T-helper 9 cell (primary cell): Measurements from ENCODE around the gene C1orf74.

Source experiments
- DNase-seq: peaks from one replicate; pipeline ENCODE4 v3.0.0-alpha.2; 2020
- total RNA-seq, 2 donors: gene quantifications; one replicate each; lab custom pipeline; 2026; lab: John Stamatoyannopoulos, UW

Gene C1orf74
- 0 to 0.14 reads per million in 2 donors for total RNA-seq

- peak; percentile 99 for DNase-seq
These were observed at the start of gene C1orf74 for GRCh38 chr1:209784265-209785169. TSS of gene C1orf74 (minus strand) at chr1:209784559. CDS start at chr1:209783634, 925 bp downstream.

- DNase-seq = no peak
These were observed 47.3 kb upstream of the C1orf74 start for GRCh38 chr1:209831615-209832014.

- no peak for DNase-seq
These were observed 46.4 kb upstream of the C1orf74 start for GRCh38 chr1:209830722-209831121.

GRCh38 chr1:209829716-209830115, 45.4 kb upstream of the C1orf74 start:
- no peak for DNase-seq

GRCh38 chr1:209827384-209828262, 43.3 kb upstream of the C1orf74 start, which contains the start of gene UTP25:
TSS of gene UTP25 (plus strand) at chr1:209827972. CDS start at chr1:209828064, 92 bp downstream.
- peak; percentile 84 for DNase-seq

DNA sequence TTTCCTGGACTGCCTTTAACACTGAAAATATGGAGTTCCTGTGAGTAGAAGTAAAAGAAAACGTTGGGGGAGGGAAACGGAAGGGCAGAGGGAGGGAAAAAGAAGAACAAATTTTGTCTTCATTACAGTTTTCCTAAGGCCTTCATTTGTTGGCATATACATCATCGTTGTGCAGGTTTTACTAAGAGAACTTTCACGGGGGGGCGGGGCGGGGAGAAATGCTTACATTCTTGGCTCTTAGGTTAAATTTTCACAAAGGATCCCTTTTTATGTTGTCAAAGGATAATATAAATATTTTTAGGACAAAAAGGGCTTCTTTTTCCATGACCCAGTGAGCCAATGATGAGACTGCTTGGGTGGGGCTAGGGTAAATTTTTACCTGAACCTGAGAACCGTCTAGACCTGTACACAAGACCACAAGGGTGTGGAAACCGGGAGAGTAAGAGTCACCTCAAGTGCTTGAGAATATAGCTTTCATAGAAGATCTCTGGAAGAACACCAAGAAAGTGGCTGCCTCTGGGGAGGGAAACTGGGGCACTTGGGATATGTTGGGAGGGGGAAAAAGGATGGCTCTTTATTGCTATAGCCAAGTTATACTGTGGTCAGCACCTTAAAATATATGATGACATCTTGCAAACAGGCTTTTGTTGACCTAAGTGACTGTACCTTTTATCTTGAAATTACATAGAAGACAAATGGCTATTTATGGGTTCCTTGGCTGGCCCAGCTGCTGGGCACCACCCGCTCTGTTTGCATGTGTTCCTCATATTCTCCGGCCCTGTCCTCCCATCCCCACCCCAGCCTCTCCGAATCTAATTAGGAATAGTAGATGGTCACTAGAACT, 41.5 kb upstream of the C1orf74 start:
- no peak for DNase-seq

GRCh38 chr1:209823143-209824041, 39.0 kb upstream of the C1orf74 start:
- DNase-seq = no peak

- no peak for DNase-seq
These were observed 38.3 kb upstream of the C1orf74 start for GRCh38 chr1:209822706-209823105.

DNA sequence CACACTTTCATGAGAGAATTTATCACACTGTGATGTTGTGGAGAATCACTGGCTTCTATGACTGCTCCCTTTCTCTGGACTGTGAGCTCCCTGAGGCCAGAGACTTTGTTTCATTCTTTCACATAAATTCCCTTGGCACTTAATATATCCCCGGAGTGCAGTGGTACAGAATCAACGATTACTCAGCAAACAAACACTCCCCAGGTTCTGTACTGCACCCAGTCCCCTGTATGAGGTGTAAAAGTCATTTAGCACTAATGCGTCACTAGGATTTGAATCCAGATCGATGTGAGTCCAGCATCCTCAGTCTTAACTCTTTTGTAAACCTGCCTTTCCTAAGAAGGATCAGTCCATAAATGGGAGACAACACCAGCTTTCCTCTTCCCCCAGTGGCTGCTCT, 36.6 kb upstream of the C1orf74 start:
- DNase-seq = no peak

DNA sequence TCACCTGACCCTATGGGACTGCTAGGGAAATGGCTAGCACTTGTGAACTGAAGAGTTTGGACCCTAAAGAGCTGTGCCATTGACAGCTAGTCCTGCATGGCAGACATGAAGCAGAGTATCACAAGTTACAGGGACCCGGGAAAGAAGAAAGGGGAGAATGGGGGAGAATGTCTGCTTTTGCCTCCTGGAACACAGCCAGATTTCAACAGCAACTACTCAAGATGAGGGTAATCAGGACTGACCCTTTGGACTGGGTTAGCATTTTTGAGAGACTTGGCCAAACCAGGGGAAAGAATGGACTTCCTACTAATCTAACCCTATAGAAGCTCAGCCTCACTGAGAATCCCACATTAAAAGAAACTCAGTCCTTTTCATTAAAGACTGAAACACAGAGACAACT, 34.7 kb upstream of the C1orf74 start:
- DNase-seq = no peak

- DNase-seq = no peak
These were observed 33.3 kb upstream of the C1orf74 start for GRCh38 chr1:209817691-209818090.

GRCh38 chr1:209816923-209817322, 32.6 kb upstream of the C1orf74 start:
- DNase-seq = no peak

- no peak for DNase-seq
These were observed 31.6 kb upstream of the C1orf74 start for GRCh38 chr1:209815931-209816341.

DNA sequence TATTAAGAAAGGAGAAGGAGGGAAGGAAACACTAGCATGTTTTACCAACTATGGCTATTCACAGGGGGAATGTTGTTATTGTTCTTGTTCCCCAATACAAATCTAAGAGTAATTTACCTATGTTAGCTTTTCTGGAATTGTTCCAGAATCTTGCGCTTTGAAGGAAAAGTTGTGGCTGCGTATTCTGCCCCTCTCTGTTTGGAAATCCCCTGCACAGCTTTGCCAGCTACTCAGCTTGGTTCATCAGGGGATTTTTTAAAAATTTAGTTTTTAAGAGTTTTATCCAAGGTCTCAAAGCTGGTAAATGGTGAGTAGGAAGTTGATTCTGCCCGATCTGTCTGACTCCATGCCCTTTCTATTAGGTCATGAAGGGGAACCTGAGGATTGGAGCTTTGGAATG, 31.1 kb upstream of the C1orf74 start:
- DNase-seq = no peak

DNA sequence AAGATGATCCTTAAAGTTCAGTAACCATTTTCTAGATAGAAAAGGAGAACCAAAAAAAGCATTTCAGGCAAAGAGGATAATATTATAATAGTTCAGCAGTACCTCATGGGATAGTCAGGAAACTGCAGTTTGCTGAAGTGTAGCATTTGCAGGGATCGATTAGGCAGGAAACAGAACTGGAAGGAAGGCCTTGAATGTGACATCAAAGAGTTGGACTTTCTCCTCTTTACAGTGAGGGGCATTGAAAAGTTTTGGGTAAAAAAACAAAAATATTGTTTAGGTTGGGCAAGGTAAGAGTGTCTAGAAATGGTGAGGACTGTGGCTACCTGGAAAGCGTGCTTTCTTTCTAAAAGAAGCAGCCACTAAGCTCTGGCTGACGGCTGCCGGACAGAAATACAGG, 29.5 kb upstream of the C1orf74 start:
- no peak for DNase-seq

GRCh38 chr1:209810783-209811182, 26.4 kb upstream of the C1orf74 start:
- DNase-seq = no peak

DNA sequence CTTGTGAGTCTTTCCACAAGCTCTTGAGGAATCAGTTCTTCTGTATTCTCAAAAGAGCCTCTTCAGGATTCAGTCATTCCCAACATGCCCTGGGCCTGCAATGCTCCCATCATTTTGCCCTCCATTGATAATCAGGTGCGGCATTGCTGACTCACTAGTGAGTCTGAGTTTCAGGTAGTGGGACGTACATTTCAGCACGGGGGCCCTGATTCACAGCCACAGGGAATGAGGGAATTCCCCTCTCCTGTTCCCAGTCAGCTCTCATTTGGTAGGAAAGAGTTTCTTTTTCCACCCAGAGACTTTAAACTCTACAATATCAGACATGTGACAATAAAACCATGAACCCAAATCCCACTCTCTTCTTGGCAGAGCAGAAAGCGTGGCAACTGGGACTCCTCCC, 25.3 kb upstream of the C1orf74 start:
- DNase-seq = no peak

DNA sequence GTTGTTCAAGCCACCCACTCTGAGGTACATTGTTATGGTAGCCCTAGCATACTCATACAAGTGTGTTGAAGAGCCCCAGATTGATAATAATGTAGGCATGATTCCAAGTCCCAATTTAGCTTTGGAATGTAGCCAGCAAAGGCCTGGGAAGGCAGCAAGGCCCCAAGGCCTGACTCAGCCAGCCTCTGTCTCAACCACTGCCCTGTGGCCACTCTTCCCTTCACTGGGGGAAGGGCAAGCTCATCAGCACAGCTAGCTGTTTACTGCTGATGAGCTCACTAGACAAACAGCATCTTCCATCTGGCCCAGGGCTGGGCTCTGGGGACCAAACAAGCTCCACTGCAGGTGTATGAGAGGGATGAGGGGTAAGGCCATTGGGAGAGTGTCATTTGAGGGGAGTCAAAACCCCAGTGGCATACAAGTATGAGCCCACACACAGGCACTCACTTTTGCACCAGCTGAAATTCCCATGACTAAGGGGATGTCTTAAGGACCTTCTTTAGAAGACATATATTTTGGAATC, 23.8 kb upstream of the C1orf74 start:
- no peak for DNase-seq

- DNase-seq = no peak
These were observed 23.1 kb upstream of the C1orf74 start for GRCh38 chr1:209807509-209807908.

GRCh38 chr1:209805875-209806760, 21.8 kb upstream of the C1orf74 start, which contains the start of gene IRF6:
TSS of gene IRF6 (minus strand) at chr1:209806142. CDS start at chr1:209801413, 4,729 bp downstream.
- DNase-seq = peak; percentile 71
